ENCODE results near the gene RSPH4A. TPM values are rescaled to one million over a fixed set of nuclear protein-coding genes. Genes with fewer than 3 reads are reported as not detected.

The RSPH4A gene
- total and polyA plus RNA-seq, 9 of the 15 experiments (the other 6 are each of a cell fraction or from before 2014, with no cell fraction given): 0.04 to 0.30 (median 0.11) TPM

DNA sequence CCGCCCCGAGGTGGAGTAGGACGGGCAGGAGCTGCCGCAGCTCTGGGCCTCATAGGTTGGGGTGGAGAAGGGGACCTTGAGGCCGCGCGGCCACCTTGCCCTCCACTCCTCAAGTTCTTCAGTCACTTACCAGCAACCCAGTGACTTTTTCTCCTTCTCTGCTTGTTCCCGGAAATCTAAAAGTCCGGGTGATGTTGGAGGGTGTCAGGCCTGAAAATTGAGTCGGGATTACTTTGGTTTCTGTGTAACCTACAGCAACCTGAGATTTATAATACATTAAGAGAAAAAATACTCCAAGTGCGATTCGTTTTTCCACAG is 44.6 kb upstream of the RSPH4A start:
- in situ Hi-C loops (cut with MboI): no loop called here
- Histone ChIP-seq H3K9ac (ENCODE audit: insufficient read depth in 1 of 2, low read depth in 2 of 2, low read length in 2 of 2) (peak overlapping the region; percentile 86 to 97), H3K4me3 (peak overlapping the region; percentile 82), H4K20me1 (replicated peaks; ENCODE audit: control insufficient read depth, insufficient read depth, low read length) (no peaks in the 10 kb centered on the region), H3K4me2 (ENCODE audit: insufficient read depth, low read length) (peak overlapping the region; percentile 85), H3K9me1 (ENCODE audit: control insufficient read depth, insufficient read depth, low read length) (no peaks in the 10 kb centered on the region), H3K79me2 (ENCODE audit: control insufficient read depth, insufficient read depth, low read length) (peaks cover 58% of the 10 kb centered on the region), H2AFZ (ENCODE audit: low read depth, low read length) (peak overlapping the region; percentile 89), H3K9me3 (replicated peaks; ENCODE audit: control insufficient read depth, insufficient read depth, low read depth, low read length) (no peaks in the 10 kb centered on the region), H3K27ac (ENCODE audit: extremely low read depth, low read depth, low read length) (peak overlapping the region; percentile 83), H3K27me3 (ENCODE audit: control insufficient read depth in 2 of 2, insufficient read depth in 2 of 2, low read length in 2 of 2) (no peaks in the 10 kb centered on the region), H3K4me1 (replicated peaks in 1 of 2; ENCODE audit: control insufficient read depth in 2 of 2, insufficient read depth in 2 of 2, low read length in 2 of 2) (peaks cover 0 to 22% of the 10 kb centered on the region in 2 experiments; a peak in 4 of 5 replicates), H3K36me3 (ENCODE audit: control insufficient read depth, insufficient read depth, low read length) (peaks cover 32% of the 10 kb centered on the region)
- CTCF ChIA-PET (ENCODE audit: low intra/inter-chr PET ratio): no interaction called here
- no peak for FAIRE-seq
- DNase-seq (ENCODE audit: extremely low read depth in 1 of 4, low spot score in 3 of 4): no peak
- intact Hi-C loops (cut with micrococcal nuclease): loop anchor here (2.0 kb wide), 1 partner anchor 293 kb away; the partner anchor contains the start of gene TSPYL1
- no peak for ATAC-seq
- 0% methylated on average over 12 of the region's 12 CpGs for WGBS (ENCODE audit: insufficient coverage, low coverage, missing lambda C conversion rate)
- POLR2A ChIA-PET: interaction anchor here (0.6 to 2.5 kb wide), 8 partner anchors 9 to 1608 kb away, joined by 3 to 11 read pairs (median 3); partner anchors contain the start of gene TSPYL1
- BruUV-seq (replicated peaks): TSS peak; percentile 42
- TF ChIP-seq NKRF (IDR thresholded peaks at IDR 0.05; ENCODE audit: borderline replicate concordance) (peak; percentile 8; the same call in 1 of the 2 replicates), ZNF140 (CRISPR knock-in tag; IDR thresholded peaks at IDR 0.05) (no peak), MYC (IDR thresholded peaks at IDR 0.05; ENCODE audit: low read depth, low read length) (no peak), MYC (CRISPR knock-in tag; IDR thresholded peaks at IDR 0.05; ENCODE audit: borderline replicate concordance, low read depth) (peak; percentile 51; the same call in 1 of the 2 replicates), ZNF780A (CRISPR knock-in tag; IDR thresholded peaks at IDR 0.05) (no peak), ZNF717 (CRISPR knock-in tag; IDR thresholded peaks at IDR 0.05) (no peak), RREB1 (CRISPR knock-in tag; IDR thresholded peaks at IDR 0.05) (0 out of 2 replicates have a peak, but pooled peaks have one; percentile 33), ZEB2 (IDR thresholded peaks at IDR 0.05) (peak; percentile 18; the same call in 1 of the 2 replicates), SRSF3 (IDR thresholded peaks at IDR 0.05; ENCODE audit: insufficient read depth, low read length) (no peak), PTBP1 (IDR thresholded peaks at IDR 0.05; ENCODE audit: low read depth, low read length) (no peak), XRCC4 (IDR thresholded peaks at IDR 0.05; ENCODE audit: extremely low read depth, insufficient read depth, insufficient read length) (no peak), PPARD (CRISPR knock-in tag; IDR thresholded peaks at IDR 0.05) (no peak), RBM34 (IDR thresholded peaks at IDR 0.05; ENCODE audit: borderline replicate concordance, insufficient read depth, low read length) (no peak), ZBTB7A (IDR thresholded peaks at IDR 0.05; ENCODE audit: borderline replicate concordance, control insufficient read depth, low read depth, low read length) (0 out of 2 replicates have a peak, but pooled peaks have one; percentile 13), HMGN3 (IDR thresholded peaks at IDR 0.05; ENCODE audit: borderline replicate concordance, extremely low read depth, insufficient read length, low read depth, low read length) (peak; percentile 3), KAT7 (CRISPR knock-in tag; IDR thresholded peaks at IDR 0.05; ENCODE audit: borderline replicate concordance) (no peak)

Data from K562 (cell line).